Measurements from ENCODE around the gene KIAA1958. TPM values are rescaled to one million over a fixed set of nuclear protein-coding genes. Genes with fewer than 3 reads are reported as not detected.
"Not testable (repeated sequence)": the region's sequence is repeated elsewhere in the genome, so short reads cannot be mapped to it uniquely, and the experiment has no call there.

KIAA1958 gene
- total and polyA plus RNA-seq, 7 experiments from 2014 or later: 3.2 to 8.3 (median 6.4) TPM

- H3K36me3 ChIP-seq (ENCODE audit: control insufficient read depth in 2 of 3, insufficient read depth in 3 of 3, low read length in 3 of 3); H3K27me3 Mint-ChIP-seq; H3K27ac ChIP-seq (ENCODE audit: low read depth, low read length); H3K4me1 ChIP-seq (ENCODE audit: control insufficient read depth in 2 of 2, insufficient read depth in 2 of 2, low read length in 2 of 2); H3K9me3 Mint-ChIP-seq; intact Hi-C loops (cut with micrococcal nuclease); H3K9me3 ChIP-seq (ENCODE audit: control insufficient read depth in 2 of 3, low read length in 3 of 3); ATAC-seq; H3K27me3 ChIP-seq (ENCODE audit: control insufficient read depth in 2 of 2, insufficient read depth in 2 of 2, low read length in 2 of 2); POLR2A ChIA-PET; CTCF ChIA-PET; H3K4me1 Mint-ChIP-seq; DNase-seq; H3K4me3 Mint-ChIP-seq; H3K4me3 ChIP-seq (ENCODE audit: low read length): not testable (repeated sequence)
- peaks cover 0 to 12% (median 0%) of the 10 kb centered on the region in 5 donors for H3K36me3 Mint-ChIP-seq
- peak overlapping the region in 1 of 9 donors; percentile 52 for H3K27ac Mint-ChIP-seq
Measured at GRCh38 chr9:112591875-112592274, 105.2 kb downstream of the KIAA1958 start.

GRCh38 chr9:112599732-112600131 lies 113.1 kb downstream of the KIAA1958 start:
- no peak overlapping the region for H3K4me3 Mint-ChIP-seq
- Histone ChIP-seq H3K9me3 (ENCODE audit: control insufficient read depth in 2 of 3, low read length in 3 of 3) (no peaks in the 10 kb centered on the region), H3K4me1 (ENCODE audit: control insufficient read depth in 2 of 2, insufficient read depth in 2 of 2, low read length in 2 of 2) (no peaks in the 10 kb centered on the region), H3K27me3 (ENCODE audit: control insufficient read depth in 2 of 2, insufficient read depth in 2 of 2, low read length in 2 of 2) (no peaks in the 10 kb centered on the region), H3K4me3 (ENCODE audit: low read length) (no peak overlapping the region), H3K36me3 (ENCODE audit: control insufficient read depth in 2 of 3, insufficient read depth in 3 of 3, low read length in 3 of 3) (no peaks in the 10 kb centered on the region), H3K27ac (ENCODE audit: low read depth, low read length) (no peak overlapping the region)
- H3K4me1 Mint-ChIP-seq: peaks cover 0 to 3% (median 0%) of the 10 kb centered on the region in 7 donors
- intact Hi-C loops (cut with micrococcal nuclease): no loop called here
- ChIA-PET CTCF (interaction anchor here (0.6 to 0.8 kb wide), 2 partner anchors 39 to 846 kb away, joined by 4 read pairs; no protein-coding TSS in a partner anchor), POLR2A (no interaction called here)
- DNase-seq (no peak), ATAC-seq (no peak)
- no peaks in the 10 kb centered on the region for H3K27me3 Mint-ChIP-seq
- no peak overlapping the region for H3K27ac Mint-ChIP-seq
- no peaks in the 10 kb centered on the region for H3K9me3 Mint-ChIP-seq
- peaks cover 0 to 2% (median 0%) of the 10 kb centered on the region in 5 donors for H3K36me3 Mint-ChIP-seq

GRCh38 chr9:112601636-112602035 lies 115.0 kb downstream of the KIAA1958 start:
- Histone ChIP-seq H3K4me1 (ENCODE audit: control insufficient read depth in 2 of 2, insufficient read depth in 2 of 2, low read length in 2 of 2) (no peaks in the 10 kb centered on the region), H3K9me3 (ENCODE audit: control insufficient read depth in 2 of 3, low read length in 3 of 3) (no peaks in the 10 kb centered on the region), H3K4me3 (ENCODE audit: low read length) (no peak overlapping the region), H3K27me3 (ENCODE audit: control insufficient read depth in 2 of 2, insufficient read depth in 2 of 2, low read length in 2 of 2) (no peaks in the 10 kb centered on the region), H3K27ac (ENCODE audit: low read depth, low read length) (no peak overlapping the region), H3K36me3 (ENCODE audit: control insufficient read depth in 2 of 3, insufficient read depth in 3 of 3, low read length in 3 of 3) (no peaks in the 10 kb centered on the region)
- no peak for ATAC-seq
- H3K4me1 Mint-ChIP-seq: peaks cover 0 to 12% (median 0%) of the 10 kb centered on the region in 7 donors
- no peaks in the 10 kb centered on the region for H3K9me3 Mint-ChIP-seq
- H3K27ac Mint-ChIP-seq: no peak overlapping the region
- peaks cover 0 to 6% (median 0%) of the 10 kb centered on the region in 5 donors for H3K36me3 Mint-ChIP-seq
- ChIA-PET POLR2A (no interaction called here), CTCF (no interaction called here)
- intact Hi-C loops (cut with micrococcal nuclease): no loop called here
- DNase-seq: no peak
- no peak overlapping the region for H3K4me3 Mint-ChIP-seq
- H3K27me3 Mint-ChIP-seq: no peaks in the 10 kb centered on the region

GRCh38 chr9:112604790-112605189 lies 118.2 kb downstream of the KIAA1958 start:
- DNase-seq (no peak), ATAC-seq (no peak)
- CTCF ChIA-PET: no interaction called here
- POLR2A ChIA-PET: no interaction called here
- H3K4me1 Mint-ChIP-seq: peaks cover 0 to 9% (median 0%) of the 10 kb centered on the region in 7 donors
- H3K27ac ChIP-seq (ENCODE audit: low read depth, low read length): no peak overlapping the region
- intact Hi-C loops (cut with micrococcal nuclease): no loop called here
- H3K36me3 ChIP-seq (ENCODE audit: control insufficient read depth in 2 of 3, insufficient read depth in 3 of 3, low read length in 3 of 3): no peaks in the 10 kb centered on the region
- no peaks in the 10 kb centered on the region for H3K27me3 ChIP-seq (ENCODE audit: control insufficient read depth in 2 of 2, insufficient read depth in 2 of 2, low read length in 2 of 2)
- no peak overlapping the region for H3K4me3 Mint-ChIP-seq
- H3K27me3 Mint-ChIP-seq: no peaks in the 10 kb centered on the region
- no peaks in the 10 kb centered on the region for H3K9me3 Mint-ChIP-seq
- H3K4me3 ChIP-seq (ENCODE audit: low read length): no peak overlapping the region
- H3K4me1 ChIP-seq (ENCODE audit: control insufficient read depth in 2 of 2, insufficient read depth in 2 of 2, low read length in 2 of 2): no peaks in the 10 kb centered on the region
- H3K36me3 Mint-ChIP-seq: peaks cover 0 to 15% (median 0%) of the 10 kb centered on the region in 5 donors
- H3K9me3 ChIP-seq (ENCODE audit: control insufficient read depth in 2 of 3, low read length in 3 of 3): no peaks in the 10 kb centered on the region
- H3K27ac Mint-ChIP-seq: no peak overlapping the region

GRCh38 chr9:112605518-112605917 lies 118.9 kb downstream of the KIAA1958 start:
- H3K4me3 Mint-ChIP-seq: no peak overlapping the region
- H3K4me3 ChIP-seq (ENCODE audit: low read length): no peak overlapping the region
- no peak overlapping the region for H3K27ac Mint-ChIP-seq
- no peaks in the 10 kb centered on the region for H3K27me3 Mint-ChIP-seq
- intact Hi-C loops (cut with micrococcal nuclease): no loop called here
- H3K36me3 ChIP-seq (ENCODE audit: control insufficient read depth in 2 of 3, insufficient read depth in 3 of 3, low read length in 3 of 3): no peaks in the 10 kb centered on the region
- H3K9me3 ChIP-seq (ENCODE audit: control insufficient read depth in 2 of 3, low read length in 3 of 3): no peaks in the 10 kb centered on the region
- DNase-seq (no peak), ATAC-seq (no peak)
- H3K27me3 ChIP-seq (ENCODE audit: control insufficient read depth in 2 of 2, insufficient read depth in 2 of 2, low read length in 2 of 2): no peaks in the 10 kb centered on the region
- peaks cover 0 to 15% (median 0%) of the 10 kb centered on the region in 5 donors for H3K36me3 Mint-ChIP-seq
- no peaks in the 10 kb centered on the region for H3K4me1 ChIP-seq (ENCODE audit: control insufficient read depth in 2 of 2, insufficient read depth in 2 of 2, low read length in 2 of 2)
- no peak overlapping the region for H3K27ac ChIP-seq (ENCODE audit: low read depth, low read length)
- peaks cover 0 to 9% (median 0%) of the 10 kb centered on the region in 7 donors for H3K4me1 Mint-ChIP-seq
- ChIA-PET POLR2A (no interaction called here), CTCF (no interaction called here)
- no peaks in the 10 kb centered on the region for H3K9me3 Mint-ChIP-seq

- Histone ChIP-seq H3K4me3 (ENCODE audit: low read length) (no peak overlapping the region), H3K9me3 (ENCODE audit: control insufficient read depth in 2 of 3, low read length in 3 of 3) (no peaks in the 10 kb centered on the region), H3K4me1 (ENCODE audit: control insufficient read depth in 2 of 2, insufficient read depth in 2 of 2, low read length in 2 of 2) (no peaks in the 10 kb centered on the region), H3K36me3 (ENCODE audit: control insufficient read depth in 2 of 3, insufficient read depth in 3 of 3, low read length in 3 of 3) (no peaks in the 10 kb centered on the region), H3K27ac (ENCODE audit: low read depth, low read length) (no peak overlapping the region), H3K27me3 (ENCODE audit: control insufficient read depth in 2 of 2, insufficient read depth in 2 of 2, low read length in 2 of 2) (no peaks in the 10 kb centered on the region)
- intact Hi-C loops (cut with micrococcal nuclease): no loop called here
- ATAC-seq (no peak), DNase-seq (no peak)
- Mint-ChIP-seq H3K27me3 (no peaks in the 10 kb centered on the region), H3K36me3 (peaks cover 0 to 15% (median 0%) of the 10 kb centered on the region in 5 donors), H3K27ac (no peak overlapping the region), H3K9me3 (no peaks in the 10 kb centered on the region), H3K4me1 (peaks cover 0 to 9% (median 0%) of the 10 kb centered on the region in 7 donors), H3K4me3 (no peak overlapping the region)
- POLR2A ChIA-PET: no interaction called here
- CTCF ChIA-PET: no interaction called here
Measured at GRCh38 chr9:112605963-112606699, 119.5 kb downstream of the KIAA1958 start.

GRCh38 chr9:112608851-112609250 lies 122.2 kb downstream of the KIAA1958 start:
- POLR2A ChIA-PET: no interaction called here
- Histone ChIP-seq H3K4me1 (ENCODE audit: control insufficient read depth in 2 of 2, insufficient read depth in 2 of 2, low read length in 2 of 2) (no peaks in the 10 kb centered on the region), H3K36me3 (ENCODE audit: control insufficient read depth in 2 of 3, insufficient read depth in 3 of 3, low read length in 3 of 3) (no peaks in the 10 kb centered on the region), H3K27ac (ENCODE audit: low read depth, low read length) (no peak overlapping the region), H3K4me3 (ENCODE audit: low read length) (no peak overlapping the region), H3K9me3 (ENCODE audit: control insufficient read depth in 2 of 3, low read length in 3 of 3) (no peaks in the 10 kb centered on the region), H3K27me3 (ENCODE audit: control insufficient read depth in 2 of 2, insufficient read depth in 2 of 2, low read length in 2 of 2) (no peaks in the 10 kb centered on the region)
- H3K4me3 Mint-ChIP-seq: no peak overlapping the region
- H3K9me3 Mint-ChIP-seq: no peaks in the 10 kb centered on the region
- DNase-seq: no peak
- CTCF ChIA-PET: no interaction called here
- no peaks in the 10 kb centered on the region for H3K27me3 Mint-ChIP-seq
- H3K27ac Mint-ChIP-seq: no peak overlapping the region
- H3K4me1 Mint-ChIP-seq: peaks cover 0 to 9% (median 0%) of the 10 kb centered on the region in 7 donors
- H3K36me3 Mint-ChIP-seq: peaks cover 0 to 15% (median 0%) of the 10 kb centered on the region in 5 donors
- intact Hi-C loops (cut with micrococcal nuclease): no loop called here
- ATAC-seq: no peak

Measured in naive thymus-derived CD4-positive, alpha-beta T cell (primary cell).